GM23338 (cell line): ENCODE results near the gene WNT5B. TPM values are rescaled to one million over a fixed set of nuclear protein-coding genes. Genes with fewer than 3 reads are reported as not detected.

Experiments used
- ATAC-seq: fragments of 200-7000 bp; cut with Tn5 transposase; 3 replicates; pipeline ENCODE4 v1.9.1; 2020
- DNase-seq: peaks from one replicate; pipeline ENCODE4 v3.0.0-alpha.2; 2015; ENCODE audit warnings: low spot score
- H2AFZ ChIP-seq: fragments of 200-600 bp; sonication (generic); 2 replicates; pipeline ENCODE4 v1.8.0; 2016; ENCODE audit warnings: antibody characterized with exemption, mild to moderate bottlenecking, moderate library complexity
- H3F3A ChIP-seq: fragments of 200-600 bp; sonication (generic); replicated peaks from 2 replicates; pipeline ENCODE4 v1.8.0; 2017; ENCODE audit warnings: antibody characterized with exemption, mixed run types, low read depth
- H3K27ac ChIP-seq: fragments of 200-600 bp; sonication (generic); 2 replicates; pipeline ENCODE4 v1.6.1; 2016; ENCODE audit warnings: low read depth
- H3K27me3 ChIP-seq: fragments of 200-600 bp; sonication (generic); 2 replicates; pipeline ENCODE4 v1.8.0; 2016; ENCODE audit warnings: mild to moderate bottlenecking, mixed run types, moderate library complexity; ENCODE audit not compliant: insufficient read depth
- H3K36me3 ChIP-seq: fragments of 200-600 bp; sonication (generic); 2 replicates; pipeline ENCODE4 v1.8.0; 2016; ENCODE audit warnings: mild to moderate bottlenecking; ENCODE audit not compliant: insufficient read depth
- H3K4me1 ChIP-seq: fragments of 200-600 bp; sonication (generic); 2 replicates; pipeline ENCODE4 v1.8.0; 2016; ENCODE audit warnings: mild to moderate bottlenecking, moderate library complexity; ENCODE audit not compliant: insufficient read depth
- H3K4me2 ChIP-seq: fragments of 200-600 bp; sonication (generic); 2 replicates; pipeline ENCODE4 v1.7.1; 2017; ENCODE audit warnings: mixed run types
- H3K4me3 ChIP-seq: fragments of 200-600 bp; sonication (generic); 2 replicates; pipeline ENCODE4 v1.6.1; 2016; ENCODE audit warnings: mixed run types
- H3K79me2 ChIP-seq: fragments of 200-600 bp; sonication (generic); replicated peaks from 2 replicates; pipeline ENCODE4 v1.8.0; 2017; ENCODE audit warnings: mild to moderate bottlenecking; ENCODE audit not compliant: insufficient read depth
- H3K9me2 ChIP-seq: fragments of 200-600 bp; sonication (generic); 2 replicates; pipeline ENCODE4 v1.8.0; 2017; ENCODE audit not compliant: insufficient read depth
- H4K20me1 ChIP-seq: fragments of 200-600 bp; sonication (generic); replicated peaks from 2 replicates; pipeline ENCODE4 v1.8.0; 2017; ENCODE audit warnings: mild to moderate bottlenecking; ENCODE audit not compliant: insufficient read depth
- H3K27ac Mint-ChIP-seq: 2 replicates; pipeline ENCODE4 v1.8.0; 2020; ENCODE audit warnings: inconsistent platforms, mild to moderate bottlenecking, moderate library complexity, mixed read lengths
- H3K27me3 Mint-ChIP-seq: 3 replicates; pipeline ENCODE4 v1.8.0; 2022; ENCODE audit warnings: low read depth, mild to moderate bottlenecking, moderate library complexity, mixed read lengths, inconsistent platforms; ENCODE audit not compliant: insufficient read depth, poor library complexity
- H3K36me3 Mint-ChIP-seq: 3 replicates; pipeline ENCODE4 v1.8.0; 2021; ENCODE audit warnings: low read depth, mild to moderate bottlenecking, inconsistent platforms, moderate library complexity, mixed read lengths
- H3K4me1 Mint-ChIP-seq: 3 replicates; pipeline ENCODE4 v1.8.0; 2020; ENCODE audit warnings: mild to moderate bottlenecking, inconsistent platforms, mixed read lengths
- H3K4me3 Mint-ChIP-seq: 3 replicates; pipeline ENCODE4 v1.8.0; 2021; ENCODE audit warnings: moderate library complexity, mild to moderate bottlenecking, inconsistent platforms, mixed read lengths
- H3K9me3 Mint-ChIP-seq: 3 replicates; pipeline ENCODE4 v1.8.0; 2020; ENCODE audit warnings: moderate library complexity, mild to moderate bottlenecking, inconsistent platforms, mixed read lengths
- CREB1 ChIP-seq: fragments of 250-450 bp; sonication (Bioruptor Pico); IDR thresholded peaks from 2 replicates; pipeline ENCODE4 v1.5.0; 2020; ENCODE audit warnings: low read depth, mild to moderate bottlenecking, moderate library complexity
- CTCF ChIP-seq, 2 experiments: fragments of 200-600 bp in 1 of 2; sonication (generic) in 1 of 2; conservative IDR thresholded peaks; 2 replicates each; pipeline versions ENCODE4 v1.5.1 to v1.6.1; 2016 to 2017; ENCODE audit warnings: antibody characterized with exemption in 2 of 2, low read depth in 2 of 2, mild to moderate bottlenecking in 2 of 2, moderate library complexity in 1 of 2
- EZH2 ChIP-seq: fragments of 200-600 bp; sonication (generic); IDR thresholded peaks from one replicate; pipeline ENCODE4 v1.8.0; 2017; ENCODE audit warnings: antibody characterized with exemption, mild to moderate bottlenecking, low read depth; ENCODE audit not compliant: unreplicated experiment
- EZH2phosphoT487 ChIP-seq: fragments of 200-600 bp; sonication (generic); IDR thresholded peaks from one replicate; pipeline ENCODE4 v1.8.1; 2018; ENCODE audit warnings: antibody characterized with exemption; ENCODE audit not compliant: unreplicated experiment
- JUNB ChIP-seq: IDR thresholded peaks from one replicate; pipeline ENCODE4 v1.6.1; 2016; ENCODE audit warnings: antibody characterized with exemption; ENCODE audit not compliant: unreplicated experiment
- NANOG ChIP-seq: IDR thresholded peaks from 2 replicates; pipeline ENCODE4 v1.6.1; 2016; ENCODE audit warnings: antibody characterized with exemption, borderline replicate concordance
- POLR2AphosphoS5 ChIP-seq: IDR thresholded peaks from 2 replicates; pipeline ENCODE4 v1.6.1; 2016; ENCODE audit warnings: antibody characterized with exemption, low read depth
- STAT1 ChIP-seq: IDR thresholded peaks from one replicate; pipeline ENCODE4 v1.6.1; 2016; ENCODE audit warnings: antibody characterized with exemption; ENCODE audit not compliant: unreplicated experiment
- ZNF114 ChIP-seq: fragments of 250-450 bp; sonication (Bioruptor Pico); IDR thresholded peaks from 2 replicates; pipeline ENCODE4 v1.5.0; 2020; ENCODE audit warnings: mild to moderate bottlenecking, moderate library complexity
- ZNF331 ChIP-seq: fragments of 250-450 bp; sonication (Bioruptor Pico); IDR thresholded peaks from 2 replicates; pipeline ENCODE4 v1.5.0; 2020; ENCODE audit warnings: low read depth, mild to moderate bottlenecking, moderate library complexity
- polyA plus RNA-seq: library from polyadenylated mRNA; unstranded; fragments of >200 nt; fragmentation: Nextera tagmentation; extraction: Ambion mirVana; gene quantifications from 2 replicates; pipeline ENCODE4 v1.2.1, GENCODE V29; 2016
- total RNA-seq: library from RNA; depleted of rRNA; stranded (reverse); fragments of >200 nt; shearing (Covaris generic); gene quantifications from 2 replicates; pipeline ENCODE4 v1.2.3, GENCODE V29; 2014
- TF ChIP-seq, protein P1 (sequence below): fragments of 250-450 bp; sonication (Bioruptor Pico); IDR thresholded peaks from 2 replicates; pipeline ENCODE4 v1.5.0; 2020; ENCODE audit warnings: mild to moderate bottlenecking, moderate library complexity
- TF ChIP-seq, protein P2 (sequence below): IDR thresholded peaks from one replicate; pipeline ENCODE4 v1.6.1; 2018; ENCODE audit warnings: antibody characterized with exemption; ENCODE audit not compliant: unreplicated experiment
- TF ChIP-seq, protein P3 (sequence below): IDR thresholded peaks from 2 replicates; pipeline ENCODE4 v1.6.1; 2016; ENCODE audit warnings: antibody characterized with exemption

The WNT5B gene
- total and polyA plus RNA-seq, 2 experiments from 2014 or later, result 1.4 to 2.7 TPM

DNA sequence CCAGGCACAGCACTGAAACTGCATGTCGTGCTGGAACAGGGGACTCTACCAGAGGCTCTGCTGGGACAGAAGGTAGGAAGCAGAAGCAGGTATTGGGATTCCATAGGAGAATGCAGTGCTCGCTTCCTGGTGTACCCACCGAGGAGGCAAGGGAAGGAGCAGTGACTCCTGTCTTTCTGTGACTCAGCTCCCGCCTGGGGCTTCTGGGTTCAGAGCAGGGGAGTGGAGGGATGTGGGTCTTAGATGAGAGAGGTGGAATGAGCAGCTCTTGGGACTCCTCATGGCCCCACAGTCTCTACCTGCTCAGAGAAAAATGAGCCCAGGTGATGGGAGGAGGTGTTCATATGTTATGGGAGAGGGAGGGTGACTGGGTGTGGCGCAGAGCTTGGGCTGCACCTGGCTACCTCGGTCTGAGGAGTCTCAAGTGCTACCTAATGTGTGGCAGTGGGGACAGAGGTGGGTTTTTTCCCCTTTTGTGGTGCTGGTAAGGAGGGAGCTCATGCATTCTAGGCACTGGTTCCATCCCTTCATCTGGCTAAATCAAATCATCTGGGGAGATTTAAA is 26.3 kb downstream of the WNT5B start:
- DNase-seq, result no peak
- no peaks in the 10 kb centered on the region for H4K20me1 ChIP-seq
- no peak overlapping the region for H3K27ac Mint-ChIP-seq
- TF ChIP-seq CTCF (conservative IDR thresholded peaks at IDR 0.05; ENCODE audit: low read depth in 2 of 2) (no peak), POLR2AphosphoS5 (no peak), ZNF114 (CRISPR knock-in tag) (no peak), NANOG (no peak), STAT1 (no peak), EZH2phosphoT487 (no peak), JUNB (no peak), CREB1 (CRISPR knock-in tag) (no peak), ZNF331 (CRISPR knock-in tag) (no peak), EZH2 (no peak)
- TF ChIP-seq, protein P1, sequence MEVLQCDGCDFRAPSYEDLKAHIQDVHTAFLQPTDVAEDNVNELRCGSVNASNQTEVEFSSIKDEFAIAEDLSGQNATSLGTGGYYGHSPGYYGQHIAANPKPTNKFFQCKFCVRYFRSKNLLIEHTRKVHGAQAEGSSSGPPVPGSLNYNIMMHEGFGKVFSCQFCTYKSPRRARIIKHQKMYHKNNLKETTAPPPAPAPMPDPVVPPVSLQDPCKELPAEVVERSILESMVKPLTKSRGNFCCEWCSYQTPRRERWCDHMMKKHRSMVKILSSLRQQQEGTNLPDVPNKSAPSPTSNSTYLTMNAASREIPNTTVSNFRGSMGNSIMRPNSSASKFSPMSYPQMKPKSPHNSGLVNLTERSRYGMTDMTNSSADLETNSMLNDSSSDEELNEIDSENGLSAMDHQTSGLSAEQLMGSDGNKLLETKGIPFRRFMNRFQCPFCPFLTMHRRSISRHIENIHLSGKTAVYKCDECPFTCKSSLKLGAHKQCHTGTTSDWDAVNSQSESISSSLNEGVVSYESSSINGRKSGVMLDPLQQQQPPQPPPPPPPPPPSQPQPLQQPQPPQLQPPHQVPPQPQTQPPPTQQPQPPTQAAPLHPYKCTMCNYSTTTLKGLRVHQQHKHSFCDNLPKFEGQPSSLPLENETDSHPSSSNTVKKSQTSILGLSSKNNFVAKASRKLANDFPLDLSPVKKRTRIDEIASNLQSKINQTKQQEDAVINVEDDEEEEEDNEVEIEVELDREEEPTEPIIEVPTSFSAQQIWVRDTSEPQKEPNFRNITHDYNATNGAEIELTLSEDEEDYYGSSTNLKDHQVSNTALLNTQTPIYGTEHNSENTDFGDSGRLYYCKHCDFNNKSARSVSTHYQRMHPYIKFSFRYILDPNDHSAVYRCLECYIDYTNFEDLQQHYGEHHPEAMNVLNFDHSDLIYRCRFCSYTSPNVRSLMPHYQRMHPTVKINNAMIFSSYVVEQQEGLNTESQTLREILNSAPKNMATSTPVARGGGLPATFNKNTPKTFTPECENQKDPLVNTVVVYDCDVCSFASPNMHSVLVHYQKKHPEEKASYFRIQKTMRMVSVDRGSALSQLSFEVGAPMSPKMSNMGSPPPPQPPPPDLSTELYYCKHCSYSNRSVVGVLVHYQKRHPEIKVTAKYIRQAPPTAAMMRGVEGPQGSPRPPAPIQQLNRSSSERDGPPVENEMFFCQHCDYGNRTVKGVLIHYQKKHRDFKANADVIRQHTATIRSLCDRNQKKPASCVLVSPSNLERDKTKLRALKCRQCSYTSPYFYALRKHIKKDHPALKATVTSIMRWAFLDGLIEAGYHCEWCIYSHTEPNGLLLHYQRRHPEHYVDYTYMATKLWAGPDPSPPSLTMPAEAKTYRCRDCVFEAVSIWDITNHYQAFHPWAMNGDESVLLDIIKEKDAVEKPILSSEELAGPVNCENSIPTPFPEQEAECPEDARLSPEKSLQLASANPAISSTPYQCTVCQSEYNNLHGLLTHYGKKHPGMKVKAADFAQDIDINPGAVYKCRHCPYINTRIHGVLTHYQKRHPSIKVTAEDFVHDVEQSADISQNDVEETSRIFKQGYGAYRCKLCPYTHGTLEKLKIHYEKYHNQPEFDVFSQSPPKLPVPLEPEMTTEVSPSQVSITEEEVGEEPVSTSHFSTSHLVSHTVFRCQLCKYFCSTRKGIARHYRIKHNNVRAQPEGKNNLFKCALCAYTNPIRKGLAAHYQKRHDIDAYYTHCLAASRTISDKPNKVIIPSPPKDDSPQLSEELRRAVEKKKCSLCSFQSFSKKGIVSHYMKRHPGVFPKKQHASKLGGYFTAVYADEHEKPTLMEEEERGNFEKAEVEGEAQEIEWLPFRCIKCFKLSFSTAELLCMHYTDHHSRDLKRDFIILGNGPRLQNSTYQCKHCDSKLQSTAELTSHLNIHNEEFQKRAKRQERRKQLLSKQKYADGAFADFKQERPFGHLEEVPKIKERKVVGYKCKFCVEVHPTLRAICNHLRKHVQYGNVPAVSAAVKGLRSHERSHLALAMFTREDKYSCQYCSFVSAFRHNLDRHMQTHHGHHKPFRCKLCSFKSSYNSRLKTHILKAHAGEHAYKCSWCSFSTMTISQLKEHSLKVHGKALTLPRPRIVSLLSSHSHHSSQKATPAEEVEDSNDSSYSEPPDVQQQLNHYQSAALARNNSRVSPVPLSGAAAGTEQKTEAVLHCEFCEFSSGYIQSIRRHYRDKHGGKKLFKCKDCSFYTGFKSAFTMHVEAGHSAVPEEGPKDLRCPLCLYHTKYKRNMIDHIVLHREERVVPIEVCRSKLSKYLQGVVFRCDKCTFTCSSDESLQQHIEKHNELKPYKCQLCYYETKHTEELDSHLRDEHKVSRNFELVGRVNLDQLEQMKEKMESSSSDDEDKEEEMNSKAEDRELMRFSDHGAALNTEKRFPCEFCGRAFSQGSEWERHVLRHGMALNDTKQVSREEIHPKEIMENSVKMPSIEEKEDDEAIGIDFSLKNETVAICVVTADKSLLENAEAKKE, result no peak
- TF ChIP-seq, protein P2, sequence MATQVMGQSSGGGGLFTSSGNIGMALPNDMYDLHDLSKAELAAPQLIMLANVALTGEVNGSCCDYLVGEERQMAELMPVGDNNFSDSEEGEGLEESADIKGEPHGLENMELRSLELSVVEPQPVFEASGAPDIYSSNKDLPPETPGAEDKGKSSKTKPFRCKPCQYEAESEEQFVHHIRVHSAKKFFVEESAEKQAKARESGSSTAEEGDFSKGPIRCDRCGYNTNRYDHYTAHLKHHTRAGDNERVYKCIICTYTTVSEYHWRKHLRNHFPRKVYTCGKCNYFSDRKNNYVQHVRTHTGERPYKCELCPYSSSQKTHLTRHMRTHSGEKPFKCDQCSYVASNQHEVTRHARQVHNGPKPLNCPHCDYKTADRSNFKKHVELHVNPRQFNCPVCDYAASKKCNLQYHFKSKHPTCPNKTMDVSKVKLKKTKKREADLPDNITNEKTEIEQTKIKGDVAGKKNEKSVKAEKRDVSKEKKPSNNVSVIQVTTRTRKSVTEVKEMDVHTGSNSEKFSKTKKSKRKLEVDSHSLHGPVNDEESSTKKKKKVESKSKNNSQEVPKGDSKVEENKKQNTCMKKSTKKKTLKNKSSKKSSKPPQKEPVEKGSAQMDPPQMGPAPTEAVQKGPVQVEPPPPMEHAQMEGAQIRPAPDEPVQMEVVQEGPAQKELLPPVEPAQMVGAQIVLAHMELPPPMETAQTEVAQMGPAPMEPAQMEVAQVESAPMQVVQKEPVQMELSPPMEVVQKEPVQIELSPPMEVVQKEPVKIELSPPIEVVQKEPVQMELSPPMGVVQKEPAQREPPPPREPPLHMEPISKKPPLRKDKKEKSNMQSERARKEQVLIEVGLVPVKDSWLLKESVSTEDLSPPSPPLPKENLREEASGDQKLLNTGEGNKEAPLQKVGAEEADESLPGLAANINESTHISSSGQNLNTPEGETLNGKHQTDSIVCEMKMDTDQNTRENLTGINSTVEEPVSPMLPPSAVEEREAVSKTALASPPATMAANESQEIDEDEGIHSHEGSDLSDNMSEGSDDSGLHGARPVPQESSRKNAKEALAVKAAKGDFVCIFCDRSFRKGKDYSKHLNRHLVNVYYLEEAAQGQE, result no peak
- TF ChIP-seq, protein P3, sequence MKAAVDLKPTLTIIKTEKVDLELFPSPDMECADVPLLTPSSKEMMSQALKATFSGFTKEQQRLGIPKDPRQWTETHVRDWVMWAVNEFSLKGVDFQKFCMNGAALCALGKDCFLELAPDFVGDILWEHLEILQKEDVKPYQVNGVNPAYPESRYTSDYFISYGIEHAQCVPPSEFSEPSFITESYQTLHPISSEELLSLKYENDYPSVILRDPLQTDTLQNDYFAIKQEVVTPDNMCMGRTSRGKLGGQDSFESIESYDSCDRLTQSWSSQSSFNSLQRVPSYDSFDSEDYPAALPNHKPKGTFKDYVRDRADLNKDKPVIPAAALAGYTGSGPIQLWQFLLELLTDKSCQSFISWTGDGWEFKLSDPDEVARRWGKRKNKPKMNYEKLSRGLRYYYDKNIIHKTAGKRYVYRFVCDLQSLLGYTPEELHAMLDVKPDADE, result no peak
- H2AFZ ChIP-seq, result no peak overlapping the region
- no peaks in the 10 kb centered on the region for H3K36me3 Mint-ChIP-seq
- no peaks in the 10 kb centered on the region for H3K36me3 ChIP-seq
- peaks cover 9% of the 10 kb centered on the region for H3K4me1 Mint-ChIP-seq
- ATAC-seq, result no peak
- H3K79me2 ChIP-seq, result no peaks in the 10 kb centered on the region
- no peaks in the 10 kb centered on the region for H3K9me2 ChIP-seq
- peaks cover 2% of the 10 kb centered on the region; the same call in 1 of the 2 replicates for H3K4me1 ChIP-seq
- H3K27ac ChIP-seq, result no peak overlapping the region
- peaks cover 19% of the 10 kb centered on the region for H3K27me3 ChIP-seq
- H3K27me3 Mint-ChIP-seq, result peaks cover 23% of the 10 kb centered on the region
- H3K4me3 ChIP-seq, result no peak overlapping the region
- no peak overlapping the region for H3K4me2 ChIP-seq
- H3K9me3 Mint-ChIP-seq, result no peaks in the 10 kb centered on the region
- H3K4me3 Mint-ChIP-seq, result no peak overlapping the region
- 0 out of 2 replicates have a peak, but pooled peaks cover 3% of the 10 kb centered on the region for H3F3A ChIP-seq
